CD4-positive, alpha-beta T cell treated with Interleukin-12 subunit alpha and Interleukin-12 subunit beta, for 1 hour (primary cell): Measurements from ENCODE around the gene USPL1.
"Not testable (repeated sequence)": the region's sequence is repeated elsewhere in the genome, so short reads cannot be mapped to it uniquely, and the experiment has no call there.

Experiments
- DNase-seq: peaks from one replicate; pipeline ENCODE4 v3.0.0-alpha.2; 2020

Gene USPL1

GRCh38 chr13:30617315-30618185 is at the start of gene USPL1:
USPL1 (plus strand) TSS chr13:30617920; CDS start chr13:30621141, 3,221 bp downstream.
- peak; percentile 99 for DNase-seq

- no peak for DNase-seq
Observed at GRCh38 chr13:30569901-30570576, 47.7 kb upstream of the USPL1 start.

- no peak for DNase-seq
Observed at GRCh38 chr13:30570691-30571090, 47.0 kb upstream of the USPL1 start.

- peak; percentile 48 for DNase-seq
Observed at GRCh38 chr13:30572859-30573275, 44.9 kb upstream of the USPL1 start.

- peak; percentile 70 for DNase-seq
Observed at GRCh38 chr13:30576528-30576927, 41.2 kb upstream of the USPL1 start.

GRCh38 chr13:30577401-30577852 is 40.3 kb upstream of the USPL1 start:
- DNase-seq: peak; percentile 54

- DNase-seq: no peak
Observed at GRCh38 chr13:30580852-30581502, 36.7 kb upstream of the USPL1 start.

GRCh38 chr13:30581582-30581981 is 36.1 kb upstream of the USPL1 start:
- peak; percentile 41 for DNase-seq

GRCh38 chr13:30584051-30584731 is 33.5 kb upstream of the USPL1 start:
- no peak for DNase-seq

- no peak for DNase-seq
Observed at GRCh38 chr13:30585748-30586262, 31.9 kb upstream of the USPL1 start.

- no peak for DNase-seq
Observed at GRCh38 chr13:30587231-30587630, 30.5 kb upstream of the USPL1 start.

GRCh38 chr13:30587739-30588138 is 30.0 kb upstream of the USPL1 start:
- no peak for DNase-seq

GRCh38 chr13:30593001-30593400 is 24.7 kb upstream of the USPL1 start:
- no peak for DNase-seq

GRCh38 chr13:30600496-30600895 is 17.2 kb upstream of the USPL1 start:
- no peak for DNase-seq

GRCh38 chr13:30601836-30602235 is 15.9 kb upstream of the USPL1 start:
- no peak for DNase-seq

GRCh38 chr13:30605052-30605451 is 12.7 kb upstream of the USPL1 start:
- DNase-seq: no peak

GRCh38 chr13:30607186-30607585 is 10.5 kb upstream of the USPL1 start:
- not testable (repeated sequence) for DNase-seq

- peak; percentile 86 for DNase-seq
Observed at GRCh38 chr13:30607908-30608307, 9.8 kb upstream of the USPL1 start.

- no peak for DNase-seq
Observed at GRCh38 chr13:30608364-30608763, 9.4 kb upstream of the USPL1 start.

GRCh38 chr13:30610311-30610710 is 7.4 kb upstream of the USPL1 start:
- DNase-seq: no peak

- DNase-seq: no peak
Observed at GRCh38 chr13:30615481-30615865, 2.2 kb upstream of the USPL1 start.

- DNase-seq: peak; percentile 53
Observed at GRCh38 chr13:30615866-30616541, 1.7 kb upstream of the USPL1 start.
